Measurements from ENCODE around the gene ZDHHC8. TPM values are rescaled to one million over a fixed set of nuclear protein-coding genes. Genes with fewer than 3 reads are reported as not detected.

The ZDHHC8 gene
- total and polyA plus RNA-seq, 7 donors = 9.7 to 23.7 (median 15.8) TPM

DNA sequence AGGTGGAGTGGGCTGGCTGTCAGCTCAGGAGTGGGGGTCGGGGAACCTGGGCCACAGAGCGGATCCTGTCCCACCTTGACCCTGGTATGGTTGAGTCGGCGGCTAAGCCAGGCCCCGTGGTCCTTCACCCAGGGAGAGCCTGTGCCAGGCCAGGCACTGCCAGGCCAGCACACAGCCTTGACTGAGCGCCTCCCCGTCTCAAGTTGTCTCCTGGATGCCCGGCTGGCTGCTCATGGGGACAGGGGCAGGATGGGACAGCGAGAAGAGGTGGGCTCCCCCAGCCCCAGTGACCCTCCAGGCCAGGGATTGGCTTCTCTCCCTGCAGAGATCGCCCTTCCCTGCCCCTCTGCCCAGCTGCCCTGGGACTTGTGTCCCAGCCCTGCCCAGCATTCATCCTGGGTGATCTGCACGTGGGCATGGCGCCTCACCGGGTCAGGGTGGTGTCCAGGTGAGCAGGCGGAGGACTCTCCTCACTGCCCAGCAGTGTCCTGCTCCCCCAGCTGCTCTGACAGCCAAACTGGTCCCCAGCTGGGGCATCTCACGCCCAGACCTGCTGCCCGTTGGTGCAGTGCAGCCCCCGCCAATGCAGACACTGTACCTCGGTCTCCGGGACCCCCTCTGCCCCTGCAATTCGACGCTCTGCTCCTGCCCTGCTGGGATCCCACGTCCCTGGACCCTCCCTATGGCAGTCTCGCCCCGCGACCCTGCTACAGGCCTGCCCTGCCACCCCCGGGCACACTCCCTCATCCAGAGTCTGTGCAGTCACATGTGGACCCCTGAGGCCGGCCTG lies 48.0 kb downstream of the ZDHHC8 start:
- DNase-seq (no peak), ATAC-seq (no peak)
- 90 to 93% (median 91%) methylated on average over 24 to 27 of the region's 27 CpGs for WGBS, 3 donors
- no peaks in the 10 kb centered on the region for H3K36me3 ChIP-seq (ENCODE audit: insufficient read depth in 1 of 2, low read depth in 1 of 2)
- intact Hi-C loops (cut with DNase I) = loop anchor here in 1 of 2 donors (5.0 kb wide), 1 partner anchor 63 kb away; no protein-coding TSS in a partner anchor
- H3K4me1 ChIP-seq = no peaks in the 10 kb centered on the region
- no peak overlapping the region for H3K4me3 ChIP-seq
- no peaks in the 10 kb centered on the region for H3K27me3 ChIP-seq (ENCODE audit: insufficient read depth in 3 of 3, low read length in 2 of 3)
- H3K9me3 ChIP-seq = no peaks in the 10 kb centered on the region
- no peak overlapping the region for H3K27ac ChIP-seq
- TF ChIP-seq, protein P1, sequence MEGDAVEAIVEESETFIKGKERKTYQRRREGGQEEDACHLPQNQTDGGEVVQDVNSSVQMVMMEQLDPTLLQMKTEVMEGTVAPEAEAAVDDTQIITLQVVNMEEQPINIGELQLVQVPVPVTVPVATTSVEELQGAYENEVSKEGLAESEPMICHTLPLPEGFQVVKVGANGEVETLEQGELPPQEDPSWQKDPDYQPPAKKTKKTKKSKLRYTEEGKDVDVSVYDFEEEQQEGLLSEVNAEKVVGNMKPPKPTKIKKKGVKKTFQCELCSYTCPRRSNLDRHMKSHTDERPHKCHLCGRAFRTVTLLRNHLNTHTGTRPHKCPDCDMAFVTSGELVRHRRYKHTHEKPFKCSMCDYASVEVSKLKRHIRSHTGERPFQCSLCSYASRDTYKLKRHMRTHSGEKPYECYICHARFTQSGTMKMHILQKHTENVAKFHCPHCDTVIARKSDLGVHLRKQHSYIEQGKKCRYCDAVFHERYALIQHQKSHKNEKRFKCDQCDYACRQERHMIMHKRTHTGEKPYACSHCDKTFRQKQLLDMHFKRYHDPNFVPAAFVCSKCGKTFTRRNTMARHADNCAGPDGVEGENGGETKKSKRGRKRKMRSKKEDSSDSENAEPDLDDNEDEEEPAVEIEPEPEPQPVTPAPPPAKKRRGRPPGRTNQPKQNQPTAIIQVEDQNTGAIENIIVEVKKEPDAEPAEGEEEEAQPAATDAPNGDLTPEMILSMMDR (IDR thresholded peaks at IDR 0.05) = no peak

DNA sequence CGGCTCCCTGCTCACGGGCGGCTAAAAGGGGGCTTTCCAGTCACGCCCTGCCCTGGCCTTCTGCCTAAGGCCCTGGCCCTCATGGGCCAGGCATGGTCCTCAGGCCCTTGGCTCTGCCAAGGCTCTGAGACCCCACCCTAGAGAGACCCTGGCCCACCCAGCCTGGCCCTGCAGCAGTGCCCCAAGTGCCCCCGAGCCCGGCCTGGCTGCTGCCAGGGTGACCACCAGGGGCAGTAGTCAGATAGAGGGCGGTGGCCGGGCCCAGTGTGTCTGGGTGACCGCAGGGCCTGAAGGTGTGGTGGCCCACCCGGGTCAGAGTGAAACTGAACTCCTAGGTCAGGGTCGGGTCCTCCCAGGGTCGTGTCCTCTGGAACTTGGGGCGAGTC lies 48.6 kb downstream of the ZDHHC8 start:
- TF ChIP-seq, protein P1 (IDR thresholded peaks at IDR 0.05) = no peak
- Histone ChIP-seq H3K27me3 (ENCODE audit: insufficient read depth in 3 of 3, low read length in 2 of 3) (peaks cover 0 to 2% (median 0%) of the 10 kb centered on the region in 3 donors), H3K9me3 (no peaks in the 10 kb centered on the region), H3K27ac (no peak overlapping the region), H3K4me1 (no peaks in the 10 kb centered on the region), H3K36me3 (ENCODE audit: insufficient read depth in 1 of 2, low read depth in 1 of 2) (no peaks in the 10 kb centered on the region), H3K4me3 (no peak overlapping the region)
- 85 to 94% (median 86%) methylated on average over 13 of the region's 13 CpGs for WGBS, 3 donors
- intact Hi-C loops (cut with DNase I) = loop anchor here in 1 of 2 donors (5.0 kb wide), 1 partner anchor 62 kb away; no protein-coding TSS in a partner anchor
- ATAC-seq = no peak
- DNase-seq = no peak

DNA sequence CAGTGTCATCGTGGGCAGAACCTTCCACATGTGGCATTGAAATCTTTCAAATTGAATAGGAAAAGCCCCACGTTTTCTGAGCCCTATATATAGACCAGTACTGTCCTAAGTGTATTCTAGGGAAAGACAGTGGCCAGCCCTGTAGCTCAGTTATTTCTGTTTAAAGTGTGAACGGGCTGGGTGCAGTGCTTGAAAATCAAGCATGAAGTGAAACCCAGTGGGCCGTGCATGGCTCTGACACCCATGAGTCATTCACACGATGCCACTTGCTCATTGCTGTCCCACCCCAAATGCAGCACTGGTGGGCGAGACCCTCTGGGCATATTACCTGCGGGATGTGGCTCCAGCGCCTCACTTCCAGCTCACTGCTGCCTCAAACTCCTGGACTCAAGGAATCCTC lies 49.0 kb downstream of the ZDHHC8 start:
- ATAC-seq = no peak
- H3K4me3 ChIP-seq = no peak overlapping the region
- H3K36me3 ChIP-seq (ENCODE audit: insufficient read depth in 1 of 2, low read depth in 1 of 2) = no peaks in the 10 kb centered on the region
- peaks cover 0 to 2% (median 0%) of the 10 kb centered on the region in 3 donors for H3K27me3 ChIP-seq (ENCODE audit: insufficient read depth in 3 of 3, low read length in 2 of 3)
- no peak overlapping the region for H3K27ac ChIP-seq
- TF ChIP-seq, protein P1 (IDR thresholded peaks at IDR 0.05) = no peak
- no peaks in the 10 kb centered on the region for H3K9me3 ChIP-seq
- WGBS, 3 donors = 74 to 82% (median 78%) methylated on average over 8 of the region's 8 CpGs
- intact Hi-C loops (cut with DNase I) = loop anchor here in 1 of 2 donors (5.0 kb wide), 1 partner anchor 62 kb away; no protein-coding TSS in a partner anchor
- DNase-seq = no peak
- no peaks in the 10 kb centered on the region for H3K4me1 ChIP-seq

DNA sequence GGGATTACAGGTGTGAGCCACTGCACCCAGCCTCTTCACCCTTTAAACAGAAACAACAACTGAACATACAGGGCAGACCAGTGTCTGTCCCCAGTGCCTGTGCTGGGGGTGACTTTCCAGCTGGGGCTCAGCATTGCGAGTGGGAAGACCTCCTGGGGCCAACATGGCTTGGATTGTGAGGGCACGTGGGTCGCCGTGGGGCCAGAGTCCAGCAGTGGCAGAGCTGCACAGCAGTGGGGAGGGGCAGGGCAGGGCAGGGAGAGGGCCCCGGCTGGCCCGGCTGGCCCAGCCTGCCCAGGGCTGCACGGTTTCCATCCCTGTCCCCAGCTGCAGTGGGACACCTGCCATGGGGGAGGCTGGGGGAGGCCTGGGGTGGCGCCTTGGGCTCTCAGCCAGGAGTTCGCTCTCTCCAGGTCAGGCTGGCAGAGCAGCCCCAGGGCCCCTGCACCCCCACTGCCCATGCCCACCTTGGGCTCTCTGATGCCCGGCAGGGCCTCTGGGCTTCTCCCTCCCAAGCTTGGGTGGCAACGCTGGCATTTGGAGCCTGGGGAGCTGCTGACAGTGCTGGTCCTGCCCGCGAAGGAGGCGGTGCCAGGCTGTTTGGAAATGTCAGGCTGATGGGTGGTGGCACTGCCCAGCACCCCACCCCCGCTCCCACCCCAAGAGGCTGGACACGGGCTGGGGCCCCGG lies 49.7 kb downstream of the ZDHHC8 start:
- ATAC-seq = no peak
- DNase-seq = no peak
- WGBS, 3 donors = 40 to 66% (median 45%) methylated on average over 13 to 17 of the region's 17 CpGs
- Histone ChIP-seq H3K9me3 (no peaks in the 10 kb centered on the region), H3K4me1 (no peaks in the 10 kb centered on the region), H3K27ac (no peak overlapping the region), H3K36me3 (ENCODE audit: insufficient read depth in 1 of 2, low read depth in 1 of 2) (no peaks in the 10 kb centered on the region), H3K4me3 (no peak overlapping the region), H3K27me3 (ENCODE audit: insufficient read depth in 3 of 3, low read length in 2 of 3) (peaks cover 0 to 2% (median 0%) of the 10 kb centered on the region in 3 donors)
- intact Hi-C loops (cut with DNase I) = loop anchor here in 1 of 2 donors (5.0 kb wide), 1 partner anchor 61 kb away; no protein-coding TSS in a partner anchor
- TF ChIP-seq, protein P1 (IDR thresholded peaks at IDR 0.05) = no peak

Data from psoas muscle (tissue), 8 donors.